Urothelium cell line (cell line): ENCODE measurements around the gene TDRD1.

ENCODE experiments used
- DNase-seq: peaks from one replicate; pipeline ENCODE4 v3.0.0; 2011; ENCODE audit warnings: low spot score, mixed read lengths
- FAIRE-seq: peaks from 2 replicates; lab custom pipeline; 2011; peaks lifted over from hg19 to GRCh38; lab: Jason Lieb, UNC

The TDRD1 gene

GRCh38 chr10:114260366-114260765 is 81.2 kb downstream of the TDRD1 start:
- no peak for DNase-seq
- no peak for FAIRE-seq

DNA sequence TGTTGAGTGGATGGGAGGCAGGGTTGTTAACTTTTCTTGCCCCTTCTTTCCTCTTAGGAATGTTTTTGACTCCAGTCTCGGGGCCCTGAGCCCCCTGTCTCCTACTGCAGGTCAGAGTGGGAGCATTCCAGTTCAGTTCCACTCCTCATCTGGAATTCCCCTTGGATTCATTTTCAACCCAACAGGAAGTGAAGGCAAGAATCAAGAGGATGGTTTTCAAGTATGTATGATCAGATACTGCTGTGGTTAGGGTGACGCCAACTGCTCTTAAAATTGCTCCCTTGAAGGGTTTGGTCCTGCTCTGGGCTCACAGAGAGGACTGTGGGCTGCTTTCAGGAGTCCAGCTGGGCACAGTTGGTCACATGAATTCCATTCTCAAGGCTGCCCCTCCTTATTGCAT is 81.9 kb downstream of the TDRD1 start:
- DNase-seq (peak; percentile 46), FAIRE-seq (no peak)

DNA sequence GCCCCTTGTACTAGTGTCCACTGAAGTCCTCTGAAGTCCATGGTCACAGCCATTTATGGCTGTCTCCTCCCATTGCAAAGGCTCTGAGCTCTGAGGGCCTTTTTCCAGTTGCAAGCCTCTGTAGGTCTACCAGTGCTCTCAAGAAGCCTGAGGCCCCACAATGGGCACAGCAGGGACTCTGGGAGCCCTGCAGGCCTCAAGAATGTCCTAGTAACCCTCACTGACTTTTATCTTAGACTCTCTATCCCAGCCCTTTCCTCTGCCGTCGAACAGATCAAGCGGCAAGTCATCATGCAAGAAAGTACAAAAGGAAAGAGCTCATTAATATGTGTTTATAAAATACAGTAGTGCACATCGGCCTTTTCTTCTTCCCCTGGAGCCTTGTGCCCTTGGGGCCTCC is 83.3 kb downstream of the TDRD1 start:
- no peak for DNase-seq
- no peak for FAIRE-seq

- DNase-seq (no peak), FAIRE-seq (no peak)
Measured at GRCh38 chr10:114265392-114266053, 86.4 kb downstream of the TDRD1 start.

DNA sequence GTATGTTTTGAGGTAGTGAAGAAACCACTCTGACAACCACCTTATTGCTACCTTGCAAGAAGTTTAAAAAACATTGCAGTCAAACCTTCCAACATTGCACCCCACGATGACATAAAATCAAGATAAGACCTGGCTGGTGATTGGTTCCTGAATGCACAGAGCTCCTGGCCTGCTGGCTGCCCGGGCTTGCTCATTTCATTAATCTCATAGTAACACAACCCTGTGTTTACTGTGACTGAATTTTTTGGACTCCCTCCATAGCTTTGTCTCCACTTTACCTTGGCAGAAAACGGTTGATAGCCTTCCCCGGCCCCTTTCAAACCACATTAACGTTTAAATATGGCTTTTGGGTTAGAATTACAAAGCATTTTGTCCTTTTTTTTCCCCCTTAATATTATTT is 87.4 kb downstream of the TDRD1 start:
- DNase-seq (peak; percentile 32), FAIRE-seq (no peak)

DNA sequence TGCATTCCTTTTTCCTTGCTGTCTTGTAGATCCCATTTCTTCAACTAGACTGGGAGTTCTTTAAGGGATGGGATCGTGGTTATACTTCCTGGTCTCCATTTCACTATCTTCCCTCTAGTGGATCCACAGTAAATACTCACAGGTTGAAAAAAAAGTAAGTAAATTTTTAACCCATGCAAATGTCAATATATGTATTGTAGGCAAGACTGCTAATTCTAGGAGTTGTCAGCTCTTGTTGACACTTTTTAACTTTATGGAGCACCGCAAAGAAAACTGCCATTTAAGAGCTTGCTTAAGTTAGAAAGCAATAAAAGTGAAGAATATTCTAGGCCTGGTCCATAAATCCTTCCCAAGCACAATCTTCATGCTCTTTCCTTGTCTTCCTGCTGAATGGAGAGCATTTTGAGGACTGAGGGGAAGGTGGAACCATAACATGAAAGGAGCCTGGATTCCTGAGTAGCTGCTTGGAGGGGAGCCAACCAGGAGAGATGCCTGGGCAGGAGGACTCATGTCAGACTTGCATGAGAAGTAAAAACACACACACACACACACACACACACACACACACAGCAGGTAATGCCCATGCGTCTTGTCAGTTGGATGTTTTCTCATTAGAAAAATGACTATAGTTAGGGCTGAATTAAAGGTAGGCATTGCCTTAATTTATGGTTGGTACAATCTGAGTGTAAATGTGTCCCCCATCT is 92.1 kb downstream of the TDRD1 start:
- DNase-seq: peak; percentile 70

GRCh38 chr10:114271779-114272167 is 92.6 kb downstream of the TDRD1 start:
- DNase-seq: peak; percentile 84
- peak; percentile 74 for FAIRE-seq

More for the DNA sequence above, 92.1 kb downstream of the TDRD1 start:
- no peak for FAIRE-seq

GRCh38 chr10:114272696-114273095 is 93.5 kb downstream of the TDRD1 start:
- no peak for FAIRE-seq

GRCh38 chr10:114273910-114274309 is 94.8 kb downstream of the TDRD1 start:
- FAIRE-seq (no peak), DNase-seq (no peak)

More at GRCh38 chr10:114272696-114273095, 93.5 kb downstream of the TDRD1 start:
- no peak for DNase-seq

DNA sequence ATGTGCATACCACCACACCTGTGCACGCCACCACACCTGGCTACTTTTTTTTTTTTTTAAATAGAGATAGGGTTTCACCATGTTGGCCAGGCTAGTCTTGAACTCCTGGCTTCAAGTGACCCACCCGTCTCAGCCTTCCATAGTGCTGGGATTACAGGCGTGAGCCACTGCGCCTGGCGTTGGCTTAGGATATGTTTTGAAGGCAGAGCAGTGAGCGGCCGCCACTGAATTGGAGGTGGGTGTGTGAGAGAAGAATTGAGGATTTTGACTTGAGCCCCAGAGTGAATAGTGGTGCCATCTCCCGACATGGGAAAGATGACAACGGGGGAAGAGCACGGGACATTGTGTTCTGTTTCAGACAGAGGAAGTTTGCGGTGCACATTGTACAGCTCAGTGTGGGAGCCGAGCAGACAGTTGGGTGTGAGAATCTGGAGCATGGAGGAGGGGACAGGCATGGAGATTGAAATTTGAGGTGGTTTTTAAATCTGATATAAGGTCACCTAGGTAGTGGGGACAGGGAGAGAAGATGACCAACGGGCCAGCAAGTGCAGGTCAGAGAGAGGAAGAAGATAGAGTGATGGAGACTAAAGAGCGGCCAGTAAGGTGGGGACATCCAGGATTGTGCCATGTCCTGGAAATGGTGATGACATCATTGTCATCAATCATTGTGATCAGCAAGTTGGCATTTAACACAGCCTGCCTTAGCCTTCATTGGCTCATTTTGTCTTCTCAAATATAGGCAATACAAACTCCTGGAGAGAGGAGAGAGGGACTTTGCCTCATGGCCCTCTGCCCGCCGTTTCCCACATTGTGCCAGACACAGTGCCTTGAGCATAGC is 95.7 kb downstream of the TDRD1 start:
- FAIRE-seq (no peak), DNase-seq (no peak)

GRCh38 chr10:114276066-114276465 is 96.9 kb downstream of the TDRD1 start:
- no peak for FAIRE-seq

GRCh38 chr10:114276671-114277070 is 97.5 kb downstream of the TDRD1 start:
- FAIRE-seq (no peak), DNase-seq (no peak)

More at GRCh38 chr10:114276066-114276465, 96.9 kb downstream of the TDRD1 start:
- DNase-seq: no peak

DNA sequence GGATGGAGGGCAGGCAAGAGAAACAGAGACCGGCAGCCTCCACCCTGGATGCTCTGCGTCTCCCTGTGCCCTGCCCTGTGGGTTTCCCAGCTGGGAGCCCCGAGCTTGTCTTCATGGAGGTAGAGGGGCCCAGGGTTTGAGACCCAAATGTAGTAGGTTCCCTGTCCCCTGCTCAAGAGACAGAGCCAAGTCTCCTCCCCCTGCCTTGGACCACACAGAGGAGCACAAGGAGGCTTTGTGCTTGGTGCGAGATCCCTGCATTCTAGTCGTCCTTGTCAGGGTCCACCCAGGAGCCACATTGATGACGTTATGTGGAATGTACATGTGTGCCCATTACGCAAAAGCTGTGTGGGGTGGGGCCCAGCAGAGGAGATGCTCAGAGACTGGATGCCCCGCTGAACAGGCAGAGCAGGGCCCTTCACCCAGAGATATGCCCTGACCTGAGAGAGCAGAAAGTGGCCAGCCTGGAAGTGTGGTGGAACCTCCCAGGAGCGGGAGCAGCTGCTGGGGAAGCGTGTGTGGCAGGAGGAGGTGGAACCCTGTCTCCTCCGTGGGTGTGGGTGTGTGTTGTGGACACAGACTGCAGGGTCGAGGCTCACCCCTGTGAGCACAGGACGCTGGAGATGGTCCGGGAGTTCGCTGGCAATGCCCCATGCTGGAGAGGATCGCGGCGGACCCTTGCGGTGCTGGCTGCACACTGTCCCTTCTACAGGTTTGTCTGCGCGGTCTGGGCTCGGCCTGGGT is 99.2 kb downstream of the TDRD1 start:
- no peak for FAIRE-seq
- DNase-seq: no peak

DNA sequence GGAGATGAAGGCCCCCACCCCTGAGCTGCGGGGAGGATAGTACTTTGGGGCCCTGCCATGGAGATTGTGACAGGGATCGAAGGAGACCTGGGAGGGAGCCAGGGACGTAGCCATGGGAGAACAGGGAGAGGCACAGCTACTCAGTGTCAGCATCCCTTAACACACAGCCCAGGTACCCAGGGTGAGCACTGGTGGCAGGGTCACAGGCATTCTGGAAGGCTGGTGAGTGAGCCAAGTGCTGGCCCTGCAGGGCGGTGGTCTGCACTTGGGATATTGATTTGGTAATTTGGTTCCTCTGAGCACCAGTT is 99.7 kb downstream of the TDRD1 start:
- DNase-seq (no peak), FAIRE-seq (no peak)

DNA sequence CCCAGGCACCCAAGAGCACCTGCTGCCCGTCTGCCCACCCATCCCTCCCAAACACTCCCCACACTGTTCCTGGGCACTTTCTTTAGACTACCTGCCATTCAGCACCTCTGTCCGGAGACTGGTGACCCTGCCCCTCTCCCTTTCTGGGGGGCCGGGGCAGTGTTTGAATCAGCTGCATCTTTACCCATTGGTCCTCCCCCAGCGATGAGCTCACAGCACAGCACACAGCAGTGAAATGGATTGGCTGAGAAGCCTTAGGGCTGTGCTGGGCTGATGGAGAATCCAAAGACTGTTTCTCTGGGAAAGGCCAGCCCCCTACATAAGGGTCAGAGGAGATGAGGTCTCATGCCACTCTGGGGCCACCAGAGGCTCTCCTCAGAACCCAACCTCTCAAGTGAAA is 100.1 kb downstream of the TDRD1 start:
- DNase-seq (no peak), FAIRE-seq (no peak)

- DNase-seq (no peak), FAIRE-seq (no peak)
Measured at GRCh38 chr10:114279901-114280644, 100.9 kb downstream of the TDRD1 start.

DNA sequence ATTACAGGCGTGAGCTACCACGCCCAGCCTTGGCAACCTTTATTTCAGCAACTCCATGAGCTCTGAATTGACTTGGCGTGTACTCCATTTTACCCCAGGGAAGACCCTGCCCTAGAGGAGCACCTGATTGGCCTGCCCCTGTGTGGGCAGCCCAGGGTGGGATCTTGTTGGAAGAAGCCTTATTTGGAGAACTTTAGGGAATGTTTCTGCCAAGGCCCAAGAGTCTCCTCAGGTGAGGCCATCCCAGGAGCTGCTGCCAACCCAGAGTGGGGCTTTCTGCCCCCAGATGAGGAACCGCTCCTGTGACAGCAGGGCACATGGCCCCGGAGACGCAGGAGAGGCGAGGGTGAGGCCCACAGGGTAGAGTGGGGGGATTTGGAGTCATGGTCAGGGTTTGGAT is 101.9 kb downstream of the TDRD1 start:
- FAIRE-seq (no peak), DNase-seq (no peak)

- FAIRE-seq: no peak
Measured at GRCh38 chr10:114281461-114281860, 102.3 kb downstream of the TDRD1 start.

More at GRCh38 chr10:114281461-114281860, 102.3 kb downstream of the TDRD1 start:
- no peak for DNase-seq
